Suppressor macrophage treated with lipopolysaccharide for 1 hour (primary cell): Measurements from ENCODE around the gene PRRT1B.
A peak's percentile ranks its signal among the peaks of the same experiment; 100 is the strongest.

ENCODE experiments used
- DNase-seq, 3 donors: peaks; one replicate each; pipeline ENCODE4 v3.0.0-alpha.2; 2020 to 2022

Gene PRRT1B

DNA sequence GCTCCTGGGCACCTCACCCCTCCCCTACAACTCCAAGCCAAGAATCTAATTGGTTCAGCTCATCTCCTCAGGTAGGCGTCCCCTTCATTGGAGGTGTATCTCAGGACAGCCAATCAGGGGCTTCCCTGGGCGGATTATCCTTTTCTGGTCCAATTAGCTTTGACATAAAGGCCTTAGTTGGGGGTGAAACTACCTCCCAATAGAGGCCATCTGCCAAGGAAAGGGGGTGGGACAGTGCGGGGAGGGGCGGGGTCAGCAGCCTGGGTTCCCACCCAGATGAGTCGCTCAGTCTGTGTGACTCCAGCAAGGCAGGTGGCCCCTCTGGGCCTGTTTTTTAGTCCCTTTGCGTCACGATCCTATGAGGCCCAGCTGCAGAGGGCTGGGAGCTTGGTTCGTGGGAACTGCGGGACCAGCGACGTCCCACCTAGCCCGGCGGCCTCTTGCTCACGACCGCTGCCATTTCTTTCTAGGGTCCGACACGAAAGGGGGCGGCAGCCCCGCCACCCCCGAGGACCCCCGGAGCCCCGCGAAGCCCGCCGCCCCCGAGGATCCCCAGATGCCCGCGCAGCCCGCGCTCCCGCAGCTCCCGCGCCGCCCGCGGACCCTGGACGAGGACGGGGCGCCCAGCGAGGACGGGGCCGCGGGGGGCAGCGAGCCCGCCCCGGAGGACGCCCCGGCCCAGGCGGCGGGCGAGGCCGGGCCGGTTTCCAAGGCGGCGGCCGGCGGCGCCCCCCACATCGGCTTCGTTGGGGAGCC is 8.9 kb downstream of the PRRT1B start:
- DNase-seq: peak in 2 of 3 donors; percentile 30 to 44

DNA sequence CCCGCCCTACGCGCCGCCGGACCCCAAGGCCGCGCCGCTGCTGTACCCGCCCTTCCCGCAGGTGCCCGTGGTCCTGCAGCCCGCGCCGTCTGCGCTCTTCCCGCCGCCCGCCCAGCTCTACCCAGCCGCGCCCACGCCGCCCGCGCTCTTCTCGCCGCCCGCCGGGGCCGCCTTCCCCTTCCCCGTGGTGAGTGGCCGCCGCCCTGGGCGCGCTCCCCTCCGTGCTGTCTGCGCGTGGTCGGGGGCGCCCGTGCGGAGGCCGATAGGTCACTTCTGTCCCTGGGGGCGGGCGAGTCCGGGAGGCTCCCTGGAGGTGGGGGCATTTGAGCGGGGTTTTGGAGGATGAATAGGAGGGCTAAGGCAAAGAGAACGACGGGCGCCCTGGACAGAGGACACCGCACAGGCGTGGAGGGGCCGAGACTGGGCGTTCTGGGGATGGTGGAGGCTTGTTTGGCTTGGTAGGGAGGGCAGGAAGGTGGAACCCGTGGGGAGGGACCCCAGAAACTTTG is 9.6 kb downstream of the PRRT1B start:
- DNase-seq: peak in 2 of 3 donors; percentile 37 to 46

DNA sequence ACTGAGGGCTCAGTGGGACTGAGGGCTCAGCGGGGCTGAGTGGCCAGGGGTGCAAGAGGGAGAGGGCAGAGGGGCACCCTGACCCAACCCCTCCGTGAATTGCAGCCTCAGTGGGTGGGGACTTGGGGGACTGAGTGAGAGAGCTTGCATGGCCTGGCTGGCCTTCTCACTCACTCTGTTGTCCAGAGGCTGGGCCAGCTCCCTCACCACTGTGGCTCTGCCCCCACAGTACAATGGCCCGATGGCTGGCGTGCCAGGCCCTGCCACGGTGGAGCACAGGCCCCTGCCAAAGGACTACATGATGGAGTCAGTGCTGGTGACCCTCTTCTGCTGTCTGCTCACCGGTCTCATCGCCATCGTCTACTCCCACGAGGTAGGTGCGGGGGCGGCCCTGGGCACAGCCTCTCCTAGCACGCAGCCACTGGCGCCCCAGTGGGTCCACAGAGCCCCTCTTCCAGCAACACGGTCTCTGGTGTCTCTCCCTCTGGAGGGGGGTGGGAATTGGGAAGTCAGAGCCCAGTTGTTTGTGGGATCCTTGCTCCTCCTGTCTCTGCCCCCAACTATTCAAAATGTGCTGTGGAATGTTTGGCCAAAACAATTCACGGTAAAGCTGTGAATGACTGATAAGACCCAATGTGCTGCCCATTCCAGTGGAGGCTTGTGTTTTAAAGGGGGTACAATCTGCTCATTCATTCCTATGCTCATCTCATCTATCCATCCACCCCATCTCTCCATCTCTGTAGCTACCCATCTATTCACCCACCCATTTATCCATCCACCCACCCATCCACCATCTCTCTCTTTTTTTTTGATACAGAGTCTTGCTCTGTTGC is 10.7 kb downstream of the PRRT1B start:
- DNase-seq: no peak

DNA sequence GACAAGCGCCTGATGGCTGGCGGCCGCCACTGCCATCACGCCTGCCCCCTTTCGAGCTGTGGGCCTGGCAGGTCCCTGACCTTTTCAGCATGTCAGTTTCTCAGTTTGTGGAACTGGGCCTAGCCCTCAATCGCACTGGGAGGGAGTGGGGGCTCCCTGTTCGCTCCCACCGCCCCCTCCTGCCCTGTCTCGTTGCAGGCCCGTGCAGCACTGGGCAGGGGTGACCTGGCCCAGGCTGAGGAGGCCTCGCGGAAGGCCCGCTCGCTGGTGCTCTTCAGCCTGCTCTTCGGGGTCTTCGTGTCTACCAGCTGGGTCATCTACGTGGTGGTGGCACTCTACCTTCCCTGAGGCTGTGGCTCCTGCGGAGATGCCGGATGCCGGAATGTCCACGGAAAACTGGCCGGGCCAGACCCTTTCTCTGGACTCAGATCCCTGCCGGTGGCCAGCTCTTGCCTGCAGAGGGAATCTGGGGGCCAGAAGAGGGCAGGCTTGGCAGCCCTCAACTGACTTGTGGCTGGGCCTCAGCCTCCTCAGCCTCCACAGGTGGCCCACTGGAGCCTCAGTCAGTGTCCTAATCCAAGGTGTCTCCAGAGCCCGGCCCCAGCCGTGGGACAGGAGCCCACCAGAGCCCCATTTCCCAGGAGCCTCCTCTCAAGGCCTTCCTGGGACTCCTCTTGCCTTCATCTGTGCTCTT is 12.7 kb downstream of the PRRT1B start:
- DNase-seq: no peak

DNA sequence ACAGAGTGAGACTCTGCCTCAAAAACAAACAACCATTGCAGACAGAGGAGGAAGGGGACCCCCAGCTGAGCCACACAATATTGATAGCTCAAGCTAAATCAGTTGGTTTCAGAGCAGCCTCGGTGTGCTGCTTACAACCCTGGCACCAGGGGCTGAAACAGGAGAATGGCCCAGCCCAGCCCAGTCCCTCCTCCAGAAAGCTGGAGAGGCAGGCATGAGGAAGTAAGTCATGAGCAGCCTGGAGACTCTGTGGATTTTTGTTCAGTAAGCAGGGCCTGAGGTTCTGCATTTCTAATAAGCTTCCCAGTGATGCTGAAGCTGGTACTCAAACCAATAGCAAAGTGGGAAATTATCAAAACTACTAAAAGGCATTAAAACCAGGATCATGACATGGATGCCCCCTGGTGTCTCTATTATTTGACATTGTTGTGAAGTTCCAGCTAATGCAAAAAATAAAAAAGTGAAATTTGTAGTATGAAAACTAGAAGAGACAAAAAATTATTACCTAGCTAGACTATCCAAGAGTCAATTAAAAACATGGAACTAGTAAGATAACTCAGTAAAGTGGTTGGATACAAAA is 14.2 kb downstream of the PRRT1B start:
- peak; percentile 48 to 62 (median 58) for DNase-seq

DNA sequence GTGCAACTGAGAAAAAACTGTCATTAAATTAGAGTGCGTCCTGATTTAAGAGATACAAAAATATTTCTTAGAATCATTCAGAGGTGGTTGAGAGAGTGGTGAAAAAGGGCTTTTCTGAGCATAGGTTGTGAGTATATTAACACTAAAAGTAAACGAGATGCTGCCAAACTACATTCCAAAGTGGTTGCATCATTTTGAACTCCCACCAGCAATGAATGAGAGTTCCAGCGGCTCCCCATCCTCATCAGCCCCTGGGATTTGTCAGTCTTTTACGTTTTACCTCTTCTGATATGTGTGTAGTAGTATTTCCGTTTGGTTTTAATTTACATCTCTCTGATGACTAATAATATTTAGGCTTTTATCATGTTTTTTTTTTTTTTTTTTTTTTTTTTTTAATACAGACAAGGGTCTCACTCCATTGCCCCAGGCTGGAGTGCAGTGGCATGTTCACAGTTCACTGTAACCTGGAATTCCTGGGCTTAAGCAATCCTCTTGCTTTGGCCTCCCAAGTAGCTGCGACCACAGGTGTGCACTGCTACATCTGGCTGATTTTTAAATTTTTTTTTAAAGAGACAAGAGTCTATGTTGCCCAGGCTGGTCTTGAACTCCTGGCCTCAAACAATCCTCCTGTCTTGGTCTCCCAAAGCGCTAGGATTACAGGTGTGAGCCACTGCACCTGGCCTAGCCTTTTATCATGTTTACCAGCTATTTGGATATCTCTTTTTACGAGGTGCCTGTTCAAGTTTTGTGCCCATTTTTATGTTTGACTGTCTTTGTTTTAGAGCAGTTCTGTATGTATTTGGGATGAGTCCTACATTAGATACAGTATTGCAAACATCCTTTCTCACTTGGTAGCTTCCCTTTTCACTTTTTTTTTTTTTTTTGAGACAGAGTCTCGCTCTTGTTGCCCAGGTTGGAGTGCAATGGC is 17.0 kb downstream of the PRRT1B start:
- DNase-seq: no peak

DNA sequence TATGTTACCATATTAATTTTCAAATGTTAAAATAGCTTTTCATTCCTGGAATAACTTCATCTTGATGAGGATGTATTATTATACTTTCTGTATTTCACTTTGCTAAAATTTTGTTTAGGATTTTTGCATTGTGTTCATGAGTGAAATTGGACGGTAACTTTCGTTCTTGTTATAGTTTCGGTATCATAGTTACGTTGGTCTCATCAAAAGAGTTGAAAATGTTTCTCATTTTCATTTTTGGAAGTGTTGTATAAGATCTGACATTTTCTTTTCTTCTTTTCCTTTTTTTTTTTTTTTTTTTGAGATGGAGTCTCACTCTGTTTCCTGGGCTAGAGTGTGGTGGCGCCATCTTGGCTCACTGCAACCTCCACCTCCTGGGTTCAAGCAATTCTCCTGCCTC is 20.0 kb downstream of the PRRT1B start:
- DNase-seq: no peak

DNA sequence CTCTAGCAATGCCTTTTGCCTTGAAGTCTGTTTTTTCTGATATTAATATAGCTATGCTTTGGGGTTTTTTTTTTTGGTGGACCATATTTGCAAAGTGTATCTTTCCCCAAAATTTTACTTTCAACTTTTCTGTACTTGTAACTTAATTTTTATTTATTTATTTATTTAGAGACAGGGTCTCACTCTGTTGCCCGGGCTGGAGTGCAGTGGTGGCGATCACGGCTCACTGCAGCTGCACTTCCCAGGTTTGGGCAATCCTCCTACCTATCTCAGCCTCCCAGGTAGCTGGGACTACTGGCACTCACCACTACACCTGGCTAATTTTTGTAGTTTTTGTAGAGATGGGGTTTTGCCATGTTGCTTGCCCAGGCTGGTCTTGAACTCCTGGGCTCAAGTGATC is 20.8 kb downstream of the PRRT1B start:
- no peak for DNase-seq

DNA sequence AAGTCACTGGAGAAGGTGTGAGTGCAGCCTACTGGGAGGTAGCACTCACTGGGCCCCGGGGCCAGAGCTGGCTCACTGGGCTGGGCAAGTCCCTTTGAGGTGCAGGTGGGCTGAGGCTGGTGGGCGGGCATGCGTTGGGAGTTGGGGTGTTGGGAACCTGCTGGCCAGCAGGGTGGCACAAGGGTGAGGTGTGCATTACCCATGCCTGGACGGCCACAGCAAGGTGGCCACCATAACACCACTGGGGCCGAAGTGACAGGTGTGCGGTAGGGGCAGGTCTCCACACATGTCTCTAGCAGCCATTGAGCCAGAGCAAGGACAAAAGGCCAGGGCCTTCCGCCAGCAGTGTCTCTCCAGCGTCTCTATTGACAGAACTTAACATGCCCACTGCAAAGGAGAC is 22.6 kb downstream of the PRRT1B start:
- DNase-seq: no peak

DNA sequence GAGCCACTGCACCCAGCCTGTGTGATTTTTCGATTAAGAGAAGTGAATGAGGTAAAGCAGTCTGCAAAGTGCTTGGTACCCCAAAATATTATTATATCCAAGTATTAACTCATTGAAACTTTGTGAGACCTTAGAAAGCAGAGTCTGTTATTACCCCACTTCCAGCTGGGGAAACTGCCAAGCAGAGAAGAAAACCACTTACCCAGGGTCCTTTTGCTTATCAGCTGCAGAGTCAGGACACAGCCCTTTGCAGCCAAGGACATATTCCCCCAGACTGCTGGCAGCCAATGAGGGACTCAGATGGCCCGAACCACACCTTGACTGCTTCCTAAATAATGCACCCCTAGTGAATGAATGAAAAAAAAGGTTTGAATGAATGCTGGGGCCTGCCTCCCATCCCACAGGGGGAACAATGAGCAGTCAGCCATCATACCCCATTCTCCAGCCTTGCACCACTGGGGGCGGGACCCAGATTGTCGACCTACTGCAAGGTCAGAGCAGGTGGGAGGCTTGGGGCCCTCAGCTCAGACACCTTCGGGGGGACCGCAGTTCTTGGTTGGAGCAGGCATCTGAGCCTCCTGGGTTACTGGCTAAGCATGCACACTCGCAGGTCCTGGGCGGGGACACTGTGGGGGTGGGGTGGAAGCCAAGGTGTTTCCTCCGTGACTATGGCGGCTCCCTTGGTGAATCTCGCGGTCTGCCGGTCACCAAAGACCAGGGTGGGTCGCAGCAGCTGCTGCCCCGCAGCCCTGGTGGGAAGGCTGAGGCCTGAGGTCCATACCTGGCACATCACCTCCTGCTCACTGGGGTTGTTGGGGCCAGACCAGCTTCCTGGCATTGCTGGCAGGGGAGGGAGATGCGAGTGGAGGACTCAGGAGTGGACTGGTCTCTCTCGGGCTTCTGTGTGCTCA is 29.7 kb downstream of the PRRT1B start:
- no peak for DNase-seq

DNA sequence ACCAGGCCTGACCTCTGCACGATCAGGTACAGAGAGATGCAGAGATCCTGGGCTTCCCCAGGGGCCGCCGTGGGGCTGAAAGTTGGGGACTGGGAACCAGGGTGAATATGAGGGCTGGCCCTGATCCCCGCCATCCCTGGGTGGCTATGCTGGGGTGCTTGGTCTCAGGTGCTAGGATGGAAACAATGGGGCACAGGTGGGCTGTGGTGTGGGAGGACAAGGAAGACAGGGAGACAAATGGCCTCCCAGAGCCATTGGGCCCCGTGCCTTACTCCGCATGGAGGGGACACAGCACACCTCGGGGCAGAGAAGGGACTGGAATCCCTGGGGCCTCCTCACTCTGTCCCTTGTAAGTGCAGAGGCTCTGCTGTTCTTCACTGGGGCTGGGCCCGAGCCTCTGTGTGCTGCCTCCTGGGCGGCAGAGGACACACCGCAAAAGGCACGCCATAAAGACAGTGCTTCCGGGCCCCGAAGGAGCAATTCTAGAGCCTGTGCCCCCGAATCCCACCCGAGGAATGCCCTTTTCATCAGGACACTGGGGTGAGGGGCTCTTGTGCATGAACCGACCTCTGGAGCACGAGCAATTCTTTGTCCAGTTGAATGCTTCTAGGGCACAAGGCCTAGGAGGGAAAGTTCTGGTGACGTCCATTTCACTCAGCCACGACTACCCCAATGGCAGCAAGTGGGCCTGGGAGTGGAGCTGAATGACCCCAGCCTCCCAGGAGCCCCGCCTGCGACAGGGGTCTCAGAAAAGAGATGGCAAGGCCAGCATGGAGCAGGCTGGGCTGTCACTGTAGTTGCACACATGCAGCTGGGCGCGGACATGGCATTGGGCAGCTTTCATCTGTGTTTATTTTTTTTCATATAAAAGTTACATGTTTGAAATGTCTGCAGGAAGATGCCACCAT is 30.9 kb downstream of the PRRT1B start:
- no peak for DNase-seq

DNA sequence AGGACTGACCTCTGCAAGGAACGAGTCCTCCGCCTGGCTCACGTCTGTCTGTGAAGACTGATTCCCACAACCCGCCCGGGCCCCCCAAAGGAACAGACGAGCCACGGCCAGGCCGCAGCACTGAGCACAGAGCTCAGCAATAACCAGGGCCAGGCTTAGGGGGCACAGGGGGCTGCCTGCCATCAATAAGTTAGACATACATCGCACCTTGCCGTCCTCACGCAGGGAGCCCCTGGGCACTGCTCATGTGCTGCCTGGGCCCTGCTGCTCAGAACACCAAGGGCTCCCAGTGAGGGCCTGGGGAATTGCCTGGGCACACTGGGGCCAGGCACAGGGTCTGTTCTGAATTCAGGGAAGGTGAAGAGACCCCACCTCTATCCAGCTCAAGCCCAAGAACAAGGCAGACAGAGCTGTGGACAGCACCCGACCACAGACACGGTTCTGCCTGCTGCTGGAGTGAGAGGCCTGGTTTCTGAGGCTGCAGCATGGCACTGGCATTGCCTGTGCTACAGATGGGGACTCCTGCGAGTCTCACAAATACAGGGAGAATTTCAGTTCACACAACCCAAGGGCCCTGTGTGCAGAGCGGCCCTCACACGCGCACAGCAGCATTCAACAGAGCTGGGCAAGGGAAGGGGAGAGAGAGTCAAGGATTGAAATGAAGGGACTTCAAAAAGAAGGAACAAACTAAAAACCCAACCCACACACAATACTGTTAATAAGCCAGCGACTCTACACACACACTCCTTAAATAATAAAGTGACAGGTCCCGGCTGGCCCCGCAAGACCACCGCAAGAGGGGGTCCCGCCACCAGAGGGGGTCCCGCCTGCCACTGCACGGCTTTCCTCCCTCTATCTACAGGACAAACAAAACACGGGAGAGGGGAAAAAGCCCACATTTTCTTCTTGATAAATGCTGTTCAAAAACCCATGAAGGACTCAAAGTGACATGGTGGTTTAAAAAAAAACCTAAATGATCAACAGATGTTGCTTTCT is 32.0 kb downstream of the PRRT1B start:
- no peak for DNase-seq

DNA sequence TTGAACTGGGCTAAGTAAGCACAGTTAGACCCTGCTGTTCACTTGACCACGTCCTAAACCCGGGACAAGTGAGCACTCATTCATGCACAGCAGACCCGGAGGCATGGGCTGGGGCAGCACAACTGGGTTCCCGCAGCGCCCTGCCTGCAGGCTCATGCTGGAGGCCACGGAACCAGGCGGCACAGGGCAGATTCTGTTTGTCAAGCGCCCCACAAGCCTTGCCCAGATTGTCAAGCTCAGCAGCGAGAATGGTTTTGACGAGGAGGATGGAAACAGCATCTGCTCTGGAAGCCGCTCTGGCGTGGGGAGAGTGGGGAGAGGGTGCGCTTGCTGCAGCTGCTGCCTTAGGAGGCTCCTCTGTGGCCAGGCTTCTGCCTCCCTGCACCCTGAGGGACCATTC is 32.7 kb downstream of the PRRT1B start:
- no peak for DNase-seq

DNA sequence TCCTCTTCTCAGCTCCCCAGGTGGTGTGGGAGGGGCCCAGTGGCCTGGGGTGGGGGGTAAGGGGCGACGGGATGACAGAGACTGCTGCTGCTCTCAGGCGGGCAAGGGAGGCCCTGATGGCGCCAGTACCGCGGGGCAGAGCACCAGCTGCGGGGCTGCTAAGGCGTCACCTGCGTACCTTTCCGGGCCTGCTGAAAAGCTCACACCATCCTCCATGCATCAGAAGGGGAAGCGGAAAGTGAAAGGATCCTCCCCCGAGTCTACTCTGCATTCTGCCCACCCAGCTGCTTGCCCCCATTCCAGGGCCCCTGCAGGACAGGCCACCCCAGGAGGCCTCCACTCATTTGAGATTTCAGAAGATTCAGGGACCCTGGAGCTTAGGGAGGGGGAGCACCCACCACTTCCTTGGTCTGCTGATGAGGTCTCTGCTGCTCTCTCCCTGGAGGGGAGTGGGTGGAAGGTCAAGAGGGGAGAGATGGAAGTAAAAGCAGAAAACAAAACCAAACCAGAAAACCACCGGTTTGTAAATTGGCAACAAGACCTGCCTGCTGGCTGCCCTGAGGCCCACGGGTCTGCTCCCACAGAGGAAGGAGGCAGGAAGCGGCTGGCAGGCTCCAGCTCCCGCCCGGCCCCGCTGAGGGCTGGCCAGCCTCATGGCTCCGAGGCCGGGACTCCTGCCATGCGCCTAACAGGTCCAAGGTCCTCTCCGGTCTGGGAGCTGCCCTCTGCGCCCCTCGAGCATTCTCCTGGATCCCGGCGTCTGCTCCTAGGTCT is 33.6 kb downstream of the PRRT1B start:
- peak in 2 of 3 donors; percentile 45 to 50 for DNase-seq

DNA sequence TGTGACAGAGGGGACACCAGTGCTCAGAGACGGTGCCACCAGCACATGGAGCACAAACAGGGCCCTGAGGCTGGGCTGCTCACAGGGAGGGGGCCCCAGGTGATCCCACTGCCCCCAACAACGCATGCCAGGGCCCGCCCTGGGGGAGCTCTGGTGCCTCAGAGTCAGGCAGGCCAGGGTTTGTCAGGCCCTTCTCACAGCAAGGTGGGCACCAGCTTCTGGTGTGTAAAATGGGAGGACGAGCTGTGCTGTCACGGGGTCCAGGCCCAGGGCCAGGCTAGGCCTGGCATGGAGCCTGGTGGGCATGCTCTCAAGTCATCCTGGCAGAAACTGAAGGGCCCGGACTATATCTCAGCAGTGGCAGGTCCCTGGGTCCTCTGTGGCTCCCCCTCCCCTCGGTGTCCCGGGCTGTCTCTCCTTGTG is 34.5 kb downstream of the PRRT1B start:
- DNase-seq: no peak

DNA sequence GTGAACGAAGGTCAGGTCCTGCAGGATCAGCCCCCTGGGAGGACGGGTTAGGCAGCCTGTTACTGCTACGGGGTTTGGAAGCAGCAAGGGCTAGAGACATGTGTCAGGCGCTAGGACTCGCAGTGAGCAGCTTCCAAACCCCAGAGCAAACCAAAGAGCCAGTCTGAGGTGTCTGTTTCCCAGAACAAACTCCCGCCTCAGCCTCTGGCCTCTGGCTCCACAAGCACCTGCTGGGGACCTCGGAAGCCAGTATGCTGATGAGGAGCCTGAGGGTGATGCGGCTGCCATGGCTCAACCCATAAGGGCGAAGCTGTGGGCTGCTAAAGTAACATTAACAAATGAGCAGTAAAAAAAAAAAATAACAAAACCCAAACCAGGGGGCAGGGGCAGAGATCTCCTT is 35.0 kb downstream of the PRRT1B start:
- DNase-seq: no peak

DNA sequence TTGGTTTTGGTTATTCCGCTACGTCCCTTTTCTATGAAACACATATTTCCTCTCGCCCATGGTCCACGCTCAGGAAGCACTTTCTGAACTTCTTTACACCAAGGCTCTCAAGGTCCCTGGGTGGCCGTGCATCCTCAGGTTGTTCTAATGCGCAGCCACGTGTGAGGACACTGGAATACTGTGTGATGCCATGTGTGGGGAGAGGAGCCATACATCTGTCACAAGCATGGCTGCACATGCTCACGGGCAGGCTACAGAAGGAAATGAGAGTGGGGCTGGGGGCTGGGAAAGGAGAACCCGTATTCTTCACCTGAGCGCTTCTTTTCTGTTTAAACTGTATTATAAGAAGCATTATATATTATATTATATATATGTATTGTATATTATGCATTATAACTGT is 36.7 kb downstream of the PRRT1B start:
- DNase-seq: no peak
